Colonic mucosa (tissue), 4 donors: ENCODE results near the gene GALNT5. TPM values are rescaled to one million over a fixed set of nuclear protein-coding genes. Genes with fewer than 3 reads are reported as not detected.

Experiments
- DNase-seq: peaks from one replicate; pipeline ENCODE4 v3.0.0-alpha.2; 2020
- H3K27ac ChIP-seq: fragments of 200-600 bp; one replicate; pipeline ENCODE4 v1.8.0; 2021
- H3K27me3 ChIP-seq: fragments of 200-600 bp; one replicate; pipeline ENCODE4 v1.8.0; 2021
- H3K36me3 ChIP-seq: fragments of 200-600 bp; one replicate; pipeline ENCODE4 v1.8.0; 2021
- H3K4me1 ChIP-seq: fragments of 200-600 bp; one replicate; pipeline ENCODE4 v1.8.0; 2021; ENCODE audit warnings: mild to moderate bottlenecking
- H3K4me3 ChIP-seq: fragments of 200-600 bp; one replicate; pipeline ENCODE4 v1.8.0; 2021
- H3K9ac ChIP-seq, 2 donors: one replicate each; pipeline ENCODE4 v1.7.0; 2013; ENCODE audit warnings: control low read depth in 2 of 2, low read depth in 2 of 2, low read length in 2 of 2
- H3K9me3 ChIP-seq: fragments of 200-600 bp; one replicate; pipeline ENCODE4 v1.8.0; 2021
- intact Hi-C: fragments of 100-400 bp; cut with DNase I; formaldehyde crosslinking; loops from one replicate; pipeline ENCODE4 v1.14.1; 2022
- total RNA-seq, 2 donors: library from RNA; stranded (reverse); fragmentation: NEBNext Ultra II Directional in 1 of 2; extraction: Animal tissue kit (Norgen Biotek cat#: 25700) in 1 of 2; gene quantifications; one replicate each; pipeline ENCODE4 v1.2.1, GENCODE V29; 2021
- TF ChIP-seq, protein P1 (sequence below): fragments of 200-600 bp; IDR thresholded peaks from one replicate; pipeline ENCODE4 v1.8.0; 2022; ENCODE audit warnings: antibody characterized with exemption, mild to moderate bottlenecking
- donor health status: healthy.
- donor health status: DM: no; HTN: no; CAD: no.
- donor health status: DM: no; HTN: no; CAD: no.

GALNT5 gene
- total RNA-seq, 2 donors from 2014 or later: 52.4 to 56.3 TPM

DNA sequence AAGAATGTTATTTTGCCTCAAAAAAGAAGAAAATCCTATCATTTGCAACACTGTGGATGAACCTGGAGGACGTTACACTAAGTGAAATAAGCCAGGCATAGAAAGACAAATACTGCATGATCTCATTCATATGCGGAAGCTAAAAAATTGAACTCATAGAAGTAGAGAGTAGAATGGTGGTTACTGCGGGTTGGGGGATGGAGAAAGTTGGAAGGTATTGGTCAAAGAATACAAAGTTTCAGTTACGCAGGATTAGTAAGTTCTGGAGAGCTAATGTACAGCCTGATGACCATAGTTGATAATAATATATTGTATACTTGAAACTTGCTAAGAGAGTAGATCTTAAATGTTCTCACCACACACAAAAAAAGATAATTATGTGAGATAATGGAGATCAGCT, 5.0 kb upstream of the GALNT5 start:
- intact Hi-C loops: no loop called here

DNA sequence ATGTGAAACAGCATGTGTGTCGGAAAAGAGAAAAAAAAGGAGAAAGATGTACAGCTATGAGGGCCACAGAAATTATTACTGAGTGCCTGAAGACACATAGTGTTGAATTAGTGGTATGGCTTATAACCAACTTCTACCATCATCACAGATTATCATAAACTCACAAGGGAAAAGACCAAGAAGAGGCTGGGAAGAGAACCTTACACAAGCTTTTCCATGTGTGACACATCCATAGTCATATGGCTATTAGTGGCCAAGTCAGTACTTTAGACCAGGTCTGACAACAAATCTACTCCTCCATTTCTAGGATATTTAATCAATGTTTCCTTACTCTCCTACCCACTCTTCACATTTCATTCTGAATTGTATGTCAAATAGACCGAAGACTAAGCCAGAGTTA, 3.5 kb upstream of the GALNT5 start:
- Histone ChIP-seq H3K27ac (no peak overlapping the region), H3K4me1 (no peaks in the 10 kb centered on the region), H3K4me3 (no peak overlapping the region), H3K36me3 (no peaks in the 10 kb centered on the region), H3K9ac (no peak overlapping the region), H3K9me3 (no peaks in the 10 kb centered on the region), H3K27me3 (no peaks in the 10 kb centered on the region)
- TF ChIP-seq, protein P1, sequence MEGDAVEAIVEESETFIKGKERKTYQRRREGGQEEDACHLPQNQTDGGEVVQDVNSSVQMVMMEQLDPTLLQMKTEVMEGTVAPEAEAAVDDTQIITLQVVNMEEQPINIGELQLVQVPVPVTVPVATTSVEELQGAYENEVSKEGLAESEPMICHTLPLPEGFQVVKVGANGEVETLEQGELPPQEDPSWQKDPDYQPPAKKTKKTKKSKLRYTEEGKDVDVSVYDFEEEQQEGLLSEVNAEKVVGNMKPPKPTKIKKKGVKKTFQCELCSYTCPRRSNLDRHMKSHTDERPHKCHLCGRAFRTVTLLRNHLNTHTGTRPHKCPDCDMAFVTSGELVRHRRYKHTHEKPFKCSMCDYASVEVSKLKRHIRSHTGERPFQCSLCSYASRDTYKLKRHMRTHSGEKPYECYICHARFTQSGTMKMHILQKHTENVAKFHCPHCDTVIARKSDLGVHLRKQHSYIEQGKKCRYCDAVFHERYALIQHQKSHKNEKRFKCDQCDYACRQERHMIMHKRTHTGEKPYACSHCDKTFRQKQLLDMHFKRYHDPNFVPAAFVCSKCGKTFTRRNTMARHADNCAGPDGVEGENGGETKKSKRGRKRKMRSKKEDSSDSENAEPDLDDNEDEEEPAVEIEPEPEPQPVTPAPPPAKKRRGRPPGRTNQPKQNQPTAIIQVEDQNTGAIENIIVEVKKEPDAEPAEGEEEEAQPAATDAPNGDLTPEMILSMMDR: no peak
- DNase-seq: no peak
- intact Hi-C loops: no loop called here

More for the DNA sequence above, 5.0 kb upstream of the GALNT5 start:
- DNase-seq: no peak
- Histone ChIP-seq H3K36me3 (no peaks in the 10 kb centered on the region), H3K27me3 (no peaks in the 10 kb centered on the region), H3K4me1 (no peaks in the 10 kb centered on the region), H3K27ac (no peak overlapping the region), H3K9me3 (no peaks in the 10 kb centered on the region), H3K9ac (no peak overlapping the region), H3K4me3 (no peak overlapping the region)
- TF ChIP-seq, protein P1: no peak

DNA sequence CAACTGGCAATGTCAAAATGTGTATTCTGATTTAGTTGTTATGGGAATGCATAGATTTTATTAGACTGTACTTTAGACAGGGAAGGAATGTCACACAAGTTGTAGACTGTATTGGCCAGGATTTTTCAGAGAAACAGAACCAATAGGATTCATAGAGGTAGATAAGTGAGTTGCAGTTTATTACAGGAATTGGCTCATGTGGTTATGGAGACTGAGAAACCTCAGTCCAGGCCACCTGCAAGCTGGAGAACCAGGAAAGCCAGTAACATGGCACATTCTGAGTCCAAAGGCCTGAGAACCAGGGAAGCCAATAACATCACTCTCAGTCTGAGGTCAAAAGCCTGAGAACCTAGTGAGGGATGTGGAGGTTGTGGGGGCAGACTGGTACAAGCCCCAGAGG, 1.8 kb upstream of the GALNT5 start:
- peak overlapping the region; percentile 40 for H3K27ac ChIP-seq
- no peak overlapping the region for H3K9ac ChIP-seq
- H3K27me3 ChIP-seq: no peaks in the 10 kb centered on the region
- H3K36me3 ChIP-seq: no peaks in the 10 kb centered on the region
- no peak overlapping the region for H3K4me3 ChIP-seq
- DNase-seq: peak; percentile 29
- H3K4me1 ChIP-seq: no peaks in the 10 kb centered on the region
- TF ChIP-seq, protein P1: no peak
- no peaks in the 10 kb centered on the region for H3K9me3 ChIP-seq
- intact Hi-C loops: no loop called here

- no peak for DNase-seq
- intact Hi-C loops: no loop called here
- peak overlapping the region; percentile 85 for H3K27ac ChIP-seq
- TF ChIP-seq, protein P1: no peak
- H3K36me3 ChIP-seq: no peaks in the 10 kb centered on the region
- no peaks in the 10 kb centered on the region for H3K27me3 ChIP-seq
- H3K4me1 ChIP-seq: no peaks in the 10 kb centered on the region
- no peak overlapping the region for H3K9ac ChIP-seq
- no peaks in the 10 kb centered on the region for H3K9me3 ChIP-seq
- H3K4me3 ChIP-seq: no peak overlapping the region
These were observed 879 bp upstream of the GALNT5 start for GRCh38 chr2:157256626-157257025.

GRCh38 chr2:157258520-157259326, 1.2 kb downstream of the GALNT5 start:
- Histone ChIP-seq H3K27me3 (no peaks in the 10 kb centered on the region), H3K36me3 (no peaks in the 10 kb centered on the region), H3K9me3 (no peaks in the 10 kb centered on the region), H3K27ac (peak overlapping the region; percentile 85), H3K4me1 (no peaks in the 10 kb centered on the region), H3K9ac (peak overlapping the region in 1 of 2 donors; percentile 89), H3K4me3 (peak overlapping the region; percentile 37)
- intact Hi-C loops: no loop called here
- TF ChIP-seq, protein P1: no peak
- peak; percentile 55 for DNase-seq
